Body of pancreas (tissue), 4 donors: ENCODE results near the gene TUBG2. TPM values are rescaled to one million over a fixed set of nuclear protein-coding genes. Genes with fewer than 3 reads are reported as not detected.

Experiments
- ATAC-seq: fragments of 150-250 bp; one replicate; pipeline ENCODE4 v1.9.1; 2016
- DNase-seq, 4 donors: peaks; one replicate each; pipeline ENCODE4 v3.0.0-alpha.2; 2019
- H3K27ac ChIP-seq, 4 donors: fragments of 200-600 bp; sonication (generic); 1 replicate in 3 of 4; 2 replicates in 1 of 4; pipeline versions ENCODE4 v1.5.1 to v1.6.1; 2016 to 2019; ENCODE audit warnings: mild to moderate bottlenecking in 1 of 4, mixed read lengths in 1 of 4, moderate library complexity in 1 of 4
- H3K27me3 ChIP-seq, 2 donors: fragments of 200-600 bp; sonication (generic); one replicate each; pipeline ENCODE4 v1.6.0; 2016; ENCODE audit warnings: mild to moderate bottlenecking in 1 of 2
- H3K36me3 ChIP-seq, 2 donors: fragments of 200-600 bp; sonication (generic); replicated peaks in 1 of 2; 2 replicates each; pipeline ENCODE4 v1.5.1; 2016; ENCODE audit warnings: low read depth in 2 of 2; ENCODE audit not compliant: insufficient read depth in 1 of 2
- H3K4me1 ChIP-seq: fragments of 200-600 bp; sonication (generic); one replicate; pipeline ENCODE4 v1.6.0; 2016
- H3K4me3 ChIP-seq, 2 donors: fragments of 200-600 bp; sonication (generic); 1 replicate in 1 of 2; 2 replicates in 1 of 2; pipeline ENCODE4 v1.5.1; 2016 to 2019
- H3K9me3 ChIP-seq, 3 donors: fragments of 200-600 bp; sonication (generic); 1 replicate in 2 of 3; 2 replicates in 1 of 3; pipeline ENCODE4 v1.5.1; 2016
- WGBS, 2 donors: methylation state at CpG; one replicate each; pipeline ENCODE4 v1.1.5; 2017; 5-methylcytosine and 5-hydroxymethylcytosine counted together
- intact Hi-C: fragments of 100-400 bp; cut with DNase I; formaldehyde crosslinking; loops from one replicate; pipeline ENCODE4 v1.15.1; 2023
- microRNA-seq, 2 donors: library from miRNA; unstranded; fragments of <30 nt; microRNA quantifications; one replicate each; pipeline ENCODE4, GENCODE V29; 2016; ENCODE audit warnings: borderline number of aligned reads in 2 of 2, borderline replicate concordance in 2 of 2
- small RNA-seq: library from RNA; depleted of rRNA; stranded (forward); fragments of <200 nt; gene quantifications from one replicate; pipeline ENCODE3, GENCODE V24; 2016
- total RNA-seq, 2 donors: library from RNA; depleted of rRNA; stranded (reverse); fragments of >200 nt; gene quantifications; one replicate each; pipeline ENCODE4 v1.1.0, GENCODE V29; 2016
- TF ChIP-seq, protein P1 (sequence below), 7 experiments: fragments of 450-650 bp in 4 of 7; fragments of 200-600 bp in 3 of 7; sonication (generic) in 3 of 7; IDR thresholded peaks; one replicate each; pipeline ENCODE4 v1.5.1; 2016 to 2019; ENCODE audit warnings: antibody characterized with exemption in 7 of 7

The TUBG2 gene
- total RNA-seq, 2 donors from 2014 or later, result 64.1 to 80.4 TPM

DNA sequence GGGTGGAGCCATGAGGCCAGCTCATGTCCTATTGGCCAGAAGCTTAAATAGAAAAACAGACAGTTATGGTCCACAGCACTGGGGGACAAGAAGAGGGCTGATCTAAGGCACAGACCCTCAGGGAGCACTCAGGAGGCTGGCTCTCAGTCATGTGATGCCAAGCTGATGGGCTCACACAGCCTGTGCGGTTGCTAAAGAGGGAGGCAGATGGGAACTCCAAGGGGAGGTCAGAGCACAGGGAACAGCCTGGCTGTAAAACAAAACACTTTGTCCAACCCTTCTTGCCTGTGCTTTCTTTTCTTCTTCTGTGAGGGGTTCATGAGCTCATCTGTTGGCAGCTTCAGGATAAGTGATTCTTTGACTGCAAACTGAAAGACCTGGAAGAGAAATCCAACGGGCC lies 50.5 kb downstream of the TUBG2 start:
- H3K4me3 ChIP-seq, result no peak overlapping the region
- no peak overlapping the region for H3K27ac ChIP-seq
- DNase-seq (no peak), ATAC-seq (no peak)
- intact Hi-C loops, result no loop called here
- no peaks in the 10 kb centered on the region for H3K27me3 ChIP-seq
- WGBS, 2 donors, result 68 to 88% methylated on average over 2 of the region's 2 CpGs
- TF ChIP-seq, protein P1, sequence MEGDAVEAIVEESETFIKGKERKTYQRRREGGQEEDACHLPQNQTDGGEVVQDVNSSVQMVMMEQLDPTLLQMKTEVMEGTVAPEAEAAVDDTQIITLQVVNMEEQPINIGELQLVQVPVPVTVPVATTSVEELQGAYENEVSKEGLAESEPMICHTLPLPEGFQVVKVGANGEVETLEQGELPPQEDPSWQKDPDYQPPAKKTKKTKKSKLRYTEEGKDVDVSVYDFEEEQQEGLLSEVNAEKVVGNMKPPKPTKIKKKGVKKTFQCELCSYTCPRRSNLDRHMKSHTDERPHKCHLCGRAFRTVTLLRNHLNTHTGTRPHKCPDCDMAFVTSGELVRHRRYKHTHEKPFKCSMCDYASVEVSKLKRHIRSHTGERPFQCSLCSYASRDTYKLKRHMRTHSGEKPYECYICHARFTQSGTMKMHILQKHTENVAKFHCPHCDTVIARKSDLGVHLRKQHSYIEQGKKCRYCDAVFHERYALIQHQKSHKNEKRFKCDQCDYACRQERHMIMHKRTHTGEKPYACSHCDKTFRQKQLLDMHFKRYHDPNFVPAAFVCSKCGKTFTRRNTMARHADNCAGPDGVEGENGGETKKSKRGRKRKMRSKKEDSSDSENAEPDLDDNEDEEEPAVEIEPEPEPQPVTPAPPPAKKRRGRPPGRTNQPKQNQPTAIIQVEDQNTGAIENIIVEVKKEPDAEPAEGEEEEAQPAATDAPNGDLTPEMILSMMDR (IDR thresholded peaks at IDR 0.05), result no peak
- peaks cover 23 to 52% of the 10 kb centered on the region in 2 donors for H3K36me3 ChIP-seq
- H3K4me1 ChIP-seq, result no peaks in the 10 kb centered on the region
- H3K9me3 ChIP-seq, result no peaks in the 10 kb centered on the region

Small RNA genes within 50 kb of the gene (microRNA-seq; reads per million reads assigned to microRNA genes)
- gene MIR6780A, result 0.93 to 1.8 reads per million in 2 donors

Small RNA genes within 50 kb of the gene (small RNA-seq; reads per million reads assigned to genes)
- gene MIR6780A, result not detected

Other genes starting within 250 kb of the TUBG2 start
- gene CAVIN1, start 236.0 kb upstream of the TUBG2 start, total RNA-seq, result 10 to 100 TPM; 63.3 to 75.8 TPM
- 10 to 100 TPM; 35.5 to 71.5 TPM for gene ATP6V0A1, start 200.4 kb upstream of the TUBG2 start, total RNA-seq
- 100 to 1,000 TPM in 1 of 2 donors, 10 to 100 TPM in 1; 46.4 to 110 TPM for gene NAGLU, start 123.0 kb upstream of the TUBG2 start, total RNA-seq
- 1 to 10 TPM in 1 of 2 donors, under 1 TPM in 1; 0.78 to 9.2 TPM for gene HSD17B1, start 106.4 kb upstream of the TUBG2 start, total RNA-seq
- gene COASY, start 97.1 kb upstream of the TUBG2 start, total RNA-seq, result 10 to 100 TPM; 24.1 to 60.6 TPM
- gene MLX, start 92.2 kb upstream of the TUBG2 start, total RNA-seq, result 10 to 100 TPM; 24.9 to 28.7 TPM
- 1 to 10 TPM in 1 of 2 donors, not detected in 1; 2.1 TPM for gene PSMC3IP, start 81.6 kb upstream of the TUBG2 start, total RNA-seq
- 10 to 100 TPM; 36.9 to 42.0 TPM for gene RETREG3, start 49.9 kb upstream of the TUBG2 start, total RNA-seq
- gene TUBG1, start 49.6 kb upstream of the TUBG2 start, total RNA-seq, result 10 to 100 TPM; 17.4 to 23.1 TPM
- 100 to 1,000 TPM in 1 of 2 donors, 10 to 100 TPM in 1; 63.0 to 105 TPM for gene PLEKHH3, start 17.7 kb downstream of the TUBG2 start, total RNA-seq
- under 1 TPM; 0.78 to 0.99 TPM for gene CCR10, start 22.6 kb downstream of the TUBG2 start, total RNA-seq
- gene CNTNAP1, start 23.2 kb downstream of the TUBG2 start, total RNA-seq, result 1 to 10 TPM; 4.9 to 6.7 TPM
- gene EZH1, start 85.8 kb downstream of the TUBG2 start, total RNA-seq, result 10 to 100 TPM; 19.1 to 28.5 TPM
- gene RAMP2, start 101.9 kb downstream of the TUBG2 start, total RNA-seq, result 1 to 10 TPM; 3.1 to 7.6 TPM
- gene VPS25, start 114.2 kb downstream of the TUBG2 start, total RNA-seq, result 10 to 100 TPM; 17.8 to 23.9 TPM
- under 1 TPM in 1 of 2 donors, not detected in 1; 0.26 TPM for gene WNK4, start 121.3 kb downstream of the TUBG2 start, total RNA-seq
- 10 to 100 TPM; 69.2 to 72.4 TPM for gene COA3, start 139.4 kb downstream of the TUBG2 start, total RNA-seq
- gene CNTD1, start 139.6 kb downstream of the TUBG2 start, total RNA-seq, result not detected
- gene BECN1, start 165.0 kb downstream of the TUBG2 start, total RNA-seq, result 10 to 100 TPM; 50.4 to 65.1 TPM
- 10 to 100 TPM; 41.2 to 51.6 TPM for gene PSME3, start 174.1 kb downstream of the TUBG2 start, total RNA-seq
- gene AOC2, start 185.3 kb downstream of the TUBG2 start, total RNA-seq, result 1 to 10 TPM; 1.0 to 3.0 TPM
- 10 to 100 TPM in 1 of 2 donors, 1 to 10 TPM in 1; 6.5 to 55.7 TPM for gene AOC3, start 191.9 kb downstream of the TUBG2 start, total RNA-seq
- gene G6PC1, start 241.5 kb downstream of the TUBG2 start, total RNA-seq, result 1 to 10 TPM in 1 of 2 donors, not detected in 1; 2.6 TPM